Renal pelvis (tissue), 4 donors: ENCODE data around the gene CDCA4. TPM values are rescaled to one million over a fixed set of nuclear protein-coding genes. Genes with fewer than 3 reads are reported as not detected.
A peak's percentile ranks its signal among the peaks of the same experiment; 100 is the strongest.

ENCODE experiments used
- DNase-seq: peaks from one replicate; pipeline ENCODE4 v3.0.0-alpha.2; 2013
- polyA plus RNA-seq, 3 donors: library from polyadenylated mRNA; unstranded; fragments of 120-200 nt; gene quantifications; one replicate each; pipeline ENCODE4 v1.2.1, GENCODE V29; 2013; ENCODE audit not compliant: insufficient read length in 3 of 3

The CDCA4 gene
- polyA plus RNA-seq, 3 donors = 18.7 to 24.8 (median 23.3) TPM

GRCh38 chr14:104977681-104978653, 42.9 kb downstream of the CDCA4 start, which contains the start of gene AHNAK2:
TSS of gene AHNAK2 (minus strand) at chr14:104978374. CDS start at chr14:104978237, 137 bp downstream.
- DNase-seq = peak; percentile 68

GRCh38 chr14:104977008-104977680, 43.7 kb downstream of the CDCA4 start:
- no peak for DNase-seq

GRCh38 chr14:104976198-104977007, 44.5 kb downstream of the CDCA4 start:
- DNase-seq = peak; percentile 63

GRCh38 chr14:104975481-104976197, 45.2 kb downstream of the CDCA4 start:
- DNase-seq = no peak

GRCh38 chr14:104974665-104975390, 46.1 kb downstream of the CDCA4 start:
- DNase-seq = no peak

- DNase-seq = no peak
Observed at GRCh38 chr14:104974146-104974541, 46.7 kb downstream of the CDCA4 start.

GRCh38 chr14:104973385-104974145, 47.3 kb downstream of the CDCA4 start:
- DNase-seq = no peak

GRCh38 chr14:104973135-104973384, 47.8 kb downstream of the CDCA4 start:
- DNase-seq = no peak

- no peak for DNase-seq
Observed at GRCh38 chr14:104972301-104973134, 48.4 kb downstream of the CDCA4 start.

GRCh38 chr14:104971447-104972240, 49.2 kb downstream of the CDCA4 start:
- DNase-seq = no peak

- DNase-seq = no peak
Observed at GRCh38 chr14:104970231-104971068, 50.4 kb downstream of the CDCA4 start.

GRCh38 chr14:104969741-104970230, 51.1 kb downstream of the CDCA4 start:
- no peak for DNase-seq

GRCh38 chr14:104968541-104969401, 52.1 kb downstream of the CDCA4 start:
- DNase-seq = no peak

GRCh38 chr14:104968153-104968527, 52.7 kb downstream of the CDCA4 start:
- no peak for DNase-seq

GRCh38 chr14:104967386-104968152, 53.3 kb downstream of the CDCA4 start:
- DNase-seq = no peak
